Stimulated activated naive CD8-positive, alpha-beta T cell treated with anti-CD3 and anti-CD28 coated beads, Interleukin-15, amount 100 ng/mL, for 72 hours (primary cell): ENCODE results near the gene HBA2.
"Not testable (repeated sequence)": the region's sequence is repeated elsewhere in the genome, so short reads cannot be mapped to it uniquely, and the experiment has no call there.

Source experiments
- ATAC-seq: fragments of 150-1000 bp; cut with Tn5 transposase; 2 replicates; pipeline ENCODE4 v1.10.0; 2021; ENCODE audit warnings: mild to moderate bottlenecking, moderate library complexity
- DNase-seq, 2 donors: peaks; one replicate each; pipeline ENCODE4 v3.0.0; 2021 to 2022
- H3K27ac Mint-ChIP-seq, 2 donors: one replicate each; pipeline ENCODE4 v1.8.0; 2022; ENCODE audit warnings: mild to moderate bottlenecking in 2 of 2, mixed read lengths in 2 of 2, moderate library complexity in 2 of 2
- H3K27me3 Mint-ChIP-seq: one replicate; pipeline ENCODE4 v1.8.0; 2022; ENCODE audit warnings: mixed read lengths
- H3K4me1 Mint-ChIP-seq: one replicate; pipeline ENCODE4 v1.8.0; 2022; ENCODE audit warnings: mild to moderate bottlenecking, mixed read lengths
- H3K4me3 Mint-ChIP-seq, 2 donors: one replicate each; pipeline ENCODE4 v1.8.0; 2022; ENCODE audit warnings: mild to moderate bottlenecking in 2 of 2, mixed read lengths in 2 of 2, moderate library complexity in 1 of 2
- H3K9me3 Mint-ChIP-seq, 2 donors: one replicate each; pipeline ENCODE4 v1.8.0; 2022; ENCODE audit warnings: mixed read lengths in 2 of 2

Gene HBA2

GRCh38 chr16:152141-153128 is 20.2 kb upstream of the HBA2 start, which contains the start of gene HBZ:
TSS of gene HBZ (plus strand) at chr16:152644. CDS start at chr16:152910, 266 bp downstream.
- peak; percentile 36 for ATAC-seq
- no peak for DNase-seq
- Mint-ChIP-seq H3K9me3 (no peaks in the 10 kb centered on the region), H3K4me3 (no peak within 1 kb of the TSS), H3K27ac (no peak within 1 kb of the TSS), H3K4me1 (peaks cover 13% of the 10 kb centered on the region), H3K27me3 (peaks cover 71% of the 10 kb centered on the region)

GRCh38 chr16:153129-153521 is 19.6 kb upstream of the HBA2 start:
- H3K27me3 Mint-ChIP-seq, result peaks cover 74% of the 10 kb centered on the region
- not testable (repeated sequence) for H3K27ac Mint-ChIP-seq, H3K4me3 Mint-ChIP-seq, H3K9me3 Mint-ChIP-seq, DNase-seq
- H3K4me1 Mint-ChIP-seq, result peaks cover 13% of the 10 kb centered on the region
- ATAC-seq, result peak; percentile 44

GRCh38 chr16:153550-154216 is 19.0 kb upstream of the HBA2 start:
- H3K27ac Mint-ChIP-seq, result not testable (repeated sequence)
- H3K27me3 Mint-ChIP-seq, result peaks cover 79% of the 10 kb centered on the region

GRCh38 chr16:154217-155030 is 18.3 kb upstream of the HBA2 start:
- DNase-seq, result no peak
- Mint-ChIP-seq H3K27ac (no peak overlapping the region), H3K4me1 (peaks cover 13% of the 10 kb centered on the region), H3K27me3 (peaks cover 79% of the 10 kb centered on the region), H3K4me3 (peak overlapping the region; percentile 74 to 83), H3K9me3 (no peaks in the 10 kb centered on the region)
- peak; percentile 40 for ATAC-seq

More at GRCh38 chr16:153550-154216, 19.0 kb upstream of the HBA2 start:
- H3K4me3 Mint-ChIP-seq, H3K9me3 Mint-ChIP-seq, DNase-seq: not testable (repeated sequence)
- peak; percentile 63 for ATAC-seq
- H3K4me1 Mint-ChIP-seq, result peaks cover 13% of the 10 kb centered on the region

- peaks cover 79% of the 10 kb centered on the region for H3K27me3 Mint-ChIP-seq
- no peaks in the 10 kb centered on the region for H3K9me3 Mint-ChIP-seq
- H3K4me1 Mint-ChIP-seq, result peaks cover 13% of the 10 kb centered on the region
- no peak overlapping the region for H3K27ac Mint-ChIP-seq
- peak overlapping the region; percentile 74 to 83 for H3K4me3 Mint-ChIP-seq
- DNase-seq (no peak), ATAC-seq (no peak)
Measured at GRCh38 chr16:155031-155398, 17.7 kb upstream of the HBA2 start.

- DNase-seq (no peak), ATAC-seq (no peak)
- Mint-ChIP-seq H3K9me3 (no peaks in the 10 kb centered on the region), H3K4me3 (no peak overlapping the region), H3K27ac (no peak overlapping the region), H3K4me1 (peaks cover 10% of the 10 kb centered on the region), H3K27me3 (peaks cover 74% of the 10 kb centered on the region)
Measured at GRCh38 chr16:159136-159849, 13.4 kb upstream of the HBA2 start.

GRCh38 chr16:160242-160641 is 12.4 kb upstream of the HBA2 start:
- peaks cover 68% of the 10 kb centered on the region for H3K27me3 Mint-ChIP-seq
- not testable (repeated sequence) for H3K27ac Mint-ChIP-seq, H3K4me1 Mint-ChIP-seq, H3K9me3 Mint-ChIP-seq, ATAC-seq, DNase-seq, H3K4me3 Mint-ChIP-seq

- Mint-ChIP-seq H3K27me3 (peaks cover 69% of the 10 kb centered on the region), H3K9me3 (no peaks in the 10 kb centered on the region), H3K4me1 (peaks cover 8% of the 10 kb centered on the region), H3K4me3 (no peak overlapping the region), H3K27ac (no peak overlapping the region)
- no peak for ATAC-seq
- DNase-seq, result no peak
Measured at GRCh38 chr16:160691-161190, 11.9 kb upstream of the HBA2 start.

- peaks cover 70% of the 10 kb centered on the region for H3K27me3 Mint-ChIP-seq
- ATAC-seq (no peak), DNase-seq (no peak)
- no peak overlapping the region for H3K27ac Mint-ChIP-seq
- peaks cover 18% of the 10 kb centered on the region for H3K4me1 Mint-ChIP-seq
- no peaks in the 10 kb centered on the region for H3K9me3 Mint-ChIP-seq
- H3K4me3 Mint-ChIP-seq, result no peak overlapping the region
Measured at GRCh38 chr16:162271-162991, 10.2 kb upstream of the HBA2 start.

- DNase-seq, H3K4me3 Mint-ChIP-seq, H3K9me3 Mint-ChIP-seq, H3K27ac Mint-ChIP-seq: not testable (repeated sequence)
- Mint-ChIP-seq H3K27me3 (peaks cover 74% of the 10 kb centered on the region), H3K4me1 (peaks cover 18% of the 10 kb centered on the region)
- ATAC-seq, result peak; percentile 54
Measured at GRCh38 chr16:163139-163538, 9.5 kb upstream of the HBA2 start.

GRCh38 chr16:163696-164095 is 9.0 kb upstream of the HBA2 start:
- peaks cover 75% of the 10 kb centered on the region for H3K27me3 Mint-ChIP-seq
- H3K9me3 Mint-ChIP-seq, DNase-seq, H3K27ac Mint-ChIP-seq: not testable (repeated sequence)
- peaks cover 18% of the 10 kb centered on the region for H3K4me1 Mint-ChIP-seq
- H3K4me3 Mint-ChIP-seq, result peak overlapping the region; percentile 38 to 56
- peak; percentile 26 for ATAC-seq

- not testable (repeated sequence) for H3K27ac Mint-ChIP-seq, H3K4me3 Mint-ChIP-seq, H3K9me3 Mint-ChIP-seq, DNase-seq
- peaks cover 18% of the 10 kb centered on the region for H3K4me1 Mint-ChIP-seq
- peaks cover 75% of the 10 kb centered on the region for H3K27me3 Mint-ChIP-seq
- peak; percentile 58 for ATAC-seq
Measured at GRCh38 chr16:164134-164823, 8.4 kb upstream of the HBA2 start.

GRCh38 chr16:164827-165538 is 7.7 kb upstream of the HBA2 start:
- H3K4me3 Mint-ChIP-seq, result peak overlapping the region; percentile 58 to 63
- no peak for DNase-seq
- peak; percentile 35 for ATAC-seq
- peaks cover 75% of the 10 kb centered on the region for H3K27me3 Mint-ChIP-seq
- H3K27ac Mint-ChIP-seq, result no peak overlapping the region
- H3K9me3 Mint-ChIP-seq, result no peaks in the 10 kb centered on the region
- H3K4me1 Mint-ChIP-seq, result peaks cover 19% of the 10 kb centered on the region
